Hematopoietic multipotent progenitor cell (in vitro differentiated cells): Measurements from ENCODE around the gene MLKL. TPM values are rescaled to one million over a fixed set of nuclear protein-coding genes. Genes with fewer than 3 reads are reported as not detected.
"Not testable (repeated sequence)": the region's sequence is repeated elsewhere in the genome, so short reads cannot be mapped to it uniquely, and the experiment has no call there.

Experiments used
- DNase-seq, 3 donors: peaks; one replicate each; pipeline ENCODE4 v3.0.0-alpha.2; 2011 to 2015; ENCODE audit warnings: low read depth in 2 of 3, low spot score in 2 of 3
- total RNA-seq: library from RNA; depleted of rRNA; stranded (reverse); fragments of >200 nt; gene quantifications from one replicate; pipeline ENCODE4 v1.2.3, GENCODE V29; 2012

The MLKL gene
- total RNA-seq, 1 donor = 12.7 TPM

GRCh38 chr16:74732707-74733350 lies 32.2 kb upstream of the MLKL start:
- no peak for DNase-seq

- no peak for DNase-seq
Observed at GRCh38 chr16:74731853-74732477, 31.3 kb upstream of the MLKL start.

- DNase-seq = peak in 2 of 3 donors; percentile 24 to 77
Observed at GRCh38 chr16:74729783-74730683, 29.4 kb upstream of the MLKL start.

- DNase-seq = no peak
Observed at GRCh38 chr16:74727903-74728302, 27.2 kb upstream of the MLKL start.

- peak in 1 of 3 donors; percentile 28 for DNase-seq
Observed at GRCh38 chr16:74726716-74727115, 26.1 kb upstream of the MLKL start.

GRCh38 chr16:74725651-74726455 lies 25.2 kb upstream of the MLKL start:
- DNase-seq = no peak

GRCh38 chr16:74724820-74725549 lies 24.3 kb upstream of the MLKL start:
- DNase-seq = no peak

GRCh38 chr16:74723256-74723655 lies 22.6 kb upstream of the MLKL start:
- DNase-seq = no peak

- DNase-seq = not testable (repeated sequence)
Observed at GRCh38 chr16:74722156-74722555, 21.5 kb upstream of the MLKL start.

GRCh38 chr16:74721716-74722115 lies 21.1 kb upstream of the MLKL start:
- no peak for DNase-seq

- no peak for DNase-seq
Observed at GRCh38 chr16:74720579-74720978, 19.9 kb upstream of the MLKL start.

- DNase-seq = no peak
Observed at GRCh38 chr16:74718741-74719610, 18.3 kb upstream of the MLKL start.

GRCh38 chr16:74718140-74718539 lies 17.5 kb upstream of the MLKL start:
- no peak for DNase-seq

- DNase-seq = no peak
Observed at GRCh38 chr16:74717367-74717766, 16.7 kb upstream of the MLKL start.

- DNase-seq = no peak
Observed at GRCh38 chr16:74716355-74716754, 15.7 kb upstream of the MLKL start.

GRCh38 chr16:74713876-74714275 lies 13.2 kb upstream of the MLKL start:
- no peak for DNase-seq

GRCh38 chr16:74713325-74713724 lies 12.7 kb upstream of the MLKL start:
- DNase-seq = no peak

- DNase-seq = no peak
Observed at GRCh38 chr16:74711938-74712337, 11.3 kb upstream of the MLKL start.

GRCh38 chr16:74710401-74710800 lies 9.7 kb upstream of the MLKL start:
- DNase-seq = no peak
